PC-3 (cell line): ENCODE measurements around the gene ILK. TPM values are rescaled to one million over a fixed set of nuclear protein-coding genes. Genes with fewer than 3 reads are reported as not detected.

ENCODE experiments used
- ATAC-seq: fragments of 200-7000 bp; cut with Tn5 transposase; 2 replicates; pipeline ENCODE4 v1.9.1; 2020; ENCODE audit warnings: mild to moderate bottlenecking, moderate library complexity
- BruUV-seq: library from RNA; stranded (reverse); fragments of 400-500 nt; replicated peaks from 2 replicates; lab custom pipeline; 2021; lab: Mats Ljungman, UMichigan
- CTCF ChIA-PET: fragments of 300-600 bp; sonication (Branson Sonifier 250); formaldehyde crosslinking; loops from one replicate; lab custom pipeline; 2022; ENCODE audit warnings: antibody characterized with exemption; lab: Charles Lee
- POLR2A ChIA-PET: fragments of 300-600 bp; sonication (Branson Sonifier 250); formaldehyde crosslinking; loops from one replicate; lab custom pipeline; 2022; ENCODE audit warnings: antibody characterized with exemption; ENCODE audit not compliant: unreplicated experiment; lab: Charles Lee
- DNase-seq: peaks from one replicate; pipeline ENCODE4 v3.0.0-alpha.2; 2015
- H2AFZ ChIP-seq: fragments of 300-600 bp; sonication (generic); 2 replicates; pipeline ENCODE4 v1.6.0; 2016; ENCODE audit warnings: antibody characterized with exemption, low read length
- H3F3A ChIP-seq: fragments of 300-600 bp; sonication (generic); one replicate; pipeline ENCODE4 v1.6.0; 2017; ENCODE audit warnings: antibody characterized with exemption, low read length, control low read depth, mild to moderate bottlenecking; ENCODE audit not compliant: unreplicated experiment
- H3K27ac ChIP-seq: fragments of 300-600 bp; sonication (generic); 2 replicates; pipeline ENCODE4 v1.5.1; 2016; ENCODE audit warnings: mild to moderate bottlenecking, low read length
- H3K27me3 ChIP-seq: fragments of 300-600 bp; sonication (generic); 2 replicates; pipeline ENCODE4 v1.6.1; 2016; ENCODE audit warnings: low read length, mixed read lengths
- H3K36me3 ChIP-seq: fragments of 300-600 bp; sonication (generic); 2 replicates; pipeline ENCODE4 v1.6.1; 2016; ENCODE audit warnings: low read depth, mixed run types, low read length, mixed read lengths
- H3K4me1 ChIP-seq: fragments of 300-600 bp; sonication (generic); 2 replicates; pipeline ENCODE4 v1.5.1; 2016; ENCODE audit warnings: low read length; ENCODE audit not compliant: insufficient read depth
- H3K4me2 ChIP-seq: fragments of 300-600 bp; sonication (generic); 2 replicates; pipeline ENCODE4 v1.6.0; 2016; ENCODE audit warnings: low read length
- H3K4me3 ChIP-seq: fragments of 300-600 bp; sonication (generic); 2 replicates; pipeline ENCODE4 v1.5.1; 2016; ENCODE audit warnings: mild to moderate bottlenecking, low read length, mixed read lengths
- H3K79me2 ChIP-seq: fragments of 300-600 bp; sonication (generic); 2 replicates; pipeline ENCODE4 v1.6.1; 2017; ENCODE audit warnings: low read length, mixed read lengths
- H3K9ac ChIP-seq: fragments of 300-600 bp; sonication (generic); 2 replicates; pipeline ENCODE4 v1.6.0; 2016; ENCODE audit warnings: mild to moderate bottlenecking, low read length
- H3K9me2 ChIP-seq: fragments of 300-600 bp; sonication (generic); replicated peaks from 2 replicates; pipeline ENCODE4 v1.6.1; 2016; ENCODE audit warnings: mixed run types, low read length, mixed read lengths
- H3K9me3 ChIP-seq: fragments of 300-600 bp; sonication (generic); 2 replicates; pipeline ENCODE4 v1.6.1; 2016; ENCODE audit warnings: low read length, mixed read lengths
- H4K20me1 ChIP-seq: fragments of 300-600 bp; sonication (generic); 2 replicates; pipeline ENCODE4 v1.6.1; 2016; ENCODE audit warnings: low read length, mixed read lengths
- CTCF ChIP-seq: fragments of 300-600 bp; sonication (generic); conservative IDR thresholded peaks from 2 replicates; pipeline ENCODE4 v1.5.1; 2017; ENCODE audit warnings: antibody characterized with exemption, low read depth, mild to moderate bottlenecking, low read length
- EZH2 ChIP-seq: fragments of 300-600 bp; sonication (generic); IDR thresholded peaks from one replicate; pipeline ENCODE4 v1.6.1; 2017; ENCODE audit warnings: antibody characterized with exemption, mild to moderate bottlenecking, low read length; ENCODE audit not compliant: unreplicated experiment
- EZH2phosphoT487 ChIP-seq: fragments of 300-600 bp; sonication (generic); IDR thresholded peaks from 2 replicates; pipeline ENCODE4 v1.6.1; 2018; ENCODE audit warnings: mild to moderate bottlenecking, antibody characterized with exemption, low read length, borderline replicate concordance
- intact Hi-C: fragments of 100-400 bp; cut with micrococcal nuclease; formaldehyde crosslinking; loops from 2 replicates; pipeline ENCODE4 v1.9.0; 2023
- total RNA-seq: library from RNA; depleted of rRNA; stranded (reverse); fragments of >200 nt; gene quantifications from 2 replicates; pipeline ENCODE4 v1.2.3, GENCODE V29; 2014

The ILK gene
- total RNA-seq, 1 experiment from 2014 or later = 73.9 TPM

- Histone ChIP-seq H4K20me1 (no peaks in the 10 kb centered on the region), H3K4me3 (no peak overlapping the region), H3K4me1 (no peaks in the 10 kb centered on the region), H3K4me2 (no peak overlapping the region), H3K9me3 (no peaks in the 10 kb centered on the region), H3K9ac (no peak overlapping the region), H3F3A (no peaks in the 10 kb centered on the region), H2AFZ (no peak overlapping the region), H3K79me2 (no peaks in the 10 kb centered on the region), H3K27me3 (no peaks in the 10 kb centered on the region), H3K27ac (no peak overlapping the region), H3K36me3 (no peaks in the 10 kb centered on the region), H3K9me2 (no peaks in the 10 kb centered on the region)
- no peak for TF ChIP-seq EZH2
- TF ChIP-seq EZH2phosphoT487 = no peak
- no peak for TF ChIP-seq CTCF
- no TSS peak for BruUV-seq
- no peak for ATAC-seq
- intact Hi-C loops = no loop called here
- no peak for DNase-seq
- ChIA-PET CTCF (no interaction called here), POLR2A (no interaction called here)
Measured at GRCh38 chr11:6578134-6578533, 25.4 kb upstream of the ILK start.

GRCh38 chr11:6579681-6580080 lies 23.9 kb upstream of the ILK start:
- TF ChIP-seq CTCF (no peak), EZH2phosphoT487 (no peak), EZH2 (no peak)
- Histone ChIP-seq H3K4me1 (no peaks in the 10 kb centered on the region), H3K27me3 (no peaks in the 10 kb centered on the region), H3K9me3 (peaks cover 5% of the 10 kb centered on the region; the same call in 1 of the 2 replicates), H4K20me1 (no peaks in the 10 kb centered on the region), H3K36me3 (peaks cover 10% of the 10 kb centered on the region; the same call in 1 of the 2 replicates), H3K79me2 (no peaks in the 10 kb centered on the region), H3K9ac (no peak overlapping the region), H3K27ac (no peak overlapping the region), H3K9me2 (no peaks in the 10 kb centered on the region), H2AFZ (no peak overlapping the region), H3K4me3 (no peak overlapping the region), H3F3A (no peaks in the 10 kb centered on the region), H3K4me2 (no peak overlapping the region)
- ChIA-PET POLR2A (no interaction called here), CTCF (no interaction called here)
- ATAC-seq (no peak), DNase-seq (no peak)
- intact Hi-C loops = no loop called here
- no TSS peak for BruUV-seq

- Histone ChIP-seq H3K9ac (no peak overlapping the region), H3K9me2 (no peaks in the 10 kb centered on the region), H3K27ac (no peak overlapping the region), H4K20me1 (no peaks in the 10 kb centered on the region), H3K36me3 (peaks cover 13% of the 10 kb centered on the region; the same call in 1 of the 2 replicates), H3K79me2 (no peaks in the 10 kb centered on the region), H3K27me3 (no peaks in the 10 kb centered on the region), H3F3A (no peaks in the 10 kb centered on the region), H3K9me3 (peaks cover 8% of the 10 kb centered on the region; the same call in 1 of the 2 replicates), H2AFZ (no peak overlapping the region), H3K4me1 (no peaks in the 10 kb centered on the region), H3K4me3 (no peak overlapping the region), H3K4me2 (no peak overlapping the region)
- DNase-seq = no peak
- intact Hi-C loops = no loop called here
- ATAC-seq = no peak
- ChIA-PET CTCF (no interaction called here), POLR2A (no interaction called here)
- TF ChIP-seq CTCF = no peak
- TF ChIP-seq EZH2 = no peak
- no peak for TF ChIP-seq EZH2phosphoT487
- BruUV-seq = no TSS peak
Measured at GRCh38 chr11:6583584-6583983, 20.0 kb upstream of the ILK start.
